ENCODE data around the gene GDF9.
A peak's percentile ranks its signal among the peaks of the same experiment; 100 is the strongest.

The GDF9 gene

GRCh38 chr5:132838516-132839282, 27.6 kb downstream of the GDF9 start:
- FAIRE-seq (no peak), DNase-seq (ENCODE audit: insufficient read length, low spot score) (no peak)
- TF ChIP-seq POLR2A (IDR thresholded peaks at IDR 0.05; ENCODE audit: low read depth, low read length): no peak

GRCh38 chr5:132837868-132838267, 28.4 kb downstream of the GDF9 start:
- FAIRE-seq: no peak
- TF ChIP-seq POLR2A (IDR thresholded peaks at IDR 0.05; ENCODE audit: low read depth, low read length): no peak
- DNase-seq (ENCODE audit: insufficient read length, low spot score): no peak

GRCh38 chr5:132836852-132837251, 29.4 kb downstream of the GDF9 start:
- FAIRE-seq (no peak), DNase-seq (ENCODE audit: insufficient read length, low spot score) (no peak)
- no peak for TF ChIP-seq POLR2A (IDR thresholded peaks at IDR 0.05; ENCODE audit: low read depth, low read length)

GRCh38 chr5:132834057-132834456, 32.2 kb downstream of the GDF9 start:
- FAIRE-seq (no peak), DNase-seq (ENCODE audit: insufficient read length, low spot score) (no peak)
- no peak for TF ChIP-seq POLR2A (IDR thresholded peaks at IDR 0.05; ENCODE audit: low read depth, low read length)

- FAIRE-seq (no peak), DNase-seq (ENCODE audit: insufficient read length, low spot score) (no peak)
- no peak for TF ChIP-seq POLR2A (IDR thresholded peaks at IDR 0.05; ENCODE audit: low read depth, low read length)
Observed at GRCh38 chr5:132832612-132833011, 33.7 kb downstream of the GDF9 start.

GRCh38 chr5:132831095-132831860, 35.0 kb downstream of the GDF9 start:
- no peak for FAIRE-seq
- no peak for TF ChIP-seq POLR2A (IDR thresholded peaks at IDR 0.05; ENCODE audit: low read depth, low read length)
- DNase-seq (ENCODE audit: insufficient read length, low spot score): no peak

GRCh38 chr5:132830436-132831094, 35.7 kb downstream of the GDF9 start, which contains the start of gene SHROOM1:
Gene SHROOM1 (minus strand): TSS chr5:132830647. CDS start chr5:132826140, 4,507 bp downstream.
- TF ChIP-seq POLR2A (IDR thresholded peaks at IDR 0.05; ENCODE audit: low read depth, low read length): peak; percentile 51
- DNase-seq (ENCODE audit: insufficient read length, low spot score): peak; percentile 89
- FAIRE-seq: no peak

GRCh38 chr5:132829742-132830435, 36.4 kb downstream of the GDF9 start:
- TF ChIP-seq POLR2A (IDR thresholded peaks at IDR 0.05; ENCODE audit: low read depth, low read length): no peak
- DNase-seq (ENCODE audit: insufficient read length, low spot score): peak; percentile 90
- FAIRE-seq: no peak

GRCh38 chr5:132828846-132829494, 37.3 kb downstream of the GDF9 start:
- FAIRE-seq (no peak), DNase-seq (ENCODE audit: insufficient read length, low spot score) (no peak)
- TF ChIP-seq POLR2A (IDR thresholded peaks at IDR 0.05; ENCODE audit: low read depth, low read length): no peak

- no peak for FAIRE-seq
- TF ChIP-seq POLR2A (IDR thresholded peaks at IDR 0.05; ENCODE audit: low read depth, low read length): no peak
Observed at GRCh38 chr5:132827943-132828673, 38.2 kb downstream of the GDF9 start.

GRCh38 chr5:132826424-132827082, 39.7 kb downstream of the GDF9 start:
- DNase-seq (ENCODE audit: insufficient read length, low spot score) (no peak), FAIRE-seq (no peak)
- no peak for TF ChIP-seq POLR2A (IDR thresholded peaks at IDR 0.05; ENCODE audit: low read depth, low read length)

More at GRCh38 chr5:132827943-132828673, 38.2 kb downstream of the GDF9 start:
- DNase-seq (ENCODE audit: insufficient read length, low spot score): no peak

- FAIRE-seq (no peak), DNase-seq (ENCODE audit: insufficient read length, low spot score) (no peak)
- TF ChIP-seq POLR2A (IDR thresholded peaks at IDR 0.05; ENCODE audit: low read depth, low read length): no peak
Observed at GRCh38 chr5:132825834-132826391, 40.4 kb downstream of the GDF9 start.
